PFSK-1 (cell line): ENCODE data around the gene RBM17.

Source experiments
- FOXP2 ChIP-seq: optimal IDR thresholded peaks from 2 replicates; pipeline ENCODE3; 2011; ENCODE audit warnings: borderline replicate concordance, control low read depth, inconsistent platforms; ENCODE audit not compliant: insufficient read depth; ENCODE audit errors: extremely low read length, extremely low read depth
- POLR2AphosphoS5 ChIP-seq: IDR thresholded peaks from 2 replicates; pipeline ENCODE4 v1.6.1; 2012; ENCODE audit warnings: low read depth, mild to moderate bottlenecking, control low read depth, low read length, moderate library complexity
- SIN3A ChIP-seq: IDR thresholded peaks from 2 replicates; pipeline ENCODE4 v1.6.1; 2012; ENCODE audit warnings: mild to moderate bottlenecking, low read length, moderate library complexity, borderline replicate concordance; ENCODE audit not compliant: insufficient read depth
- TAF1 ChIP-seq: IDR thresholded peaks from 2 replicates; pipeline ENCODE4 v1.6.1; 2012; ENCODE audit warnings: low read length, control low read depth, borderline replicate concordance; ENCODE audit not compliant: insufficient read depth
- TF ChIP-seq, protein P1 (sequence below), 2 experiments: IDR thresholded peaks; 2 replicates each; pipeline versions ENCODE4 v1.6.1 to v1.8.0; 2011 to 2012; ENCODE audit warnings: low read depth in 2 of 2, low read length in 2 of 2, control low read depth in 1 of 2, inconsistent platforms in 1 of 2, mild to moderate bottlenecking in 1 of 2, moderate library complexity in 1 of 2; ENCODE audit not compliant: insufficient read depth in 1 of 2

DNA sequence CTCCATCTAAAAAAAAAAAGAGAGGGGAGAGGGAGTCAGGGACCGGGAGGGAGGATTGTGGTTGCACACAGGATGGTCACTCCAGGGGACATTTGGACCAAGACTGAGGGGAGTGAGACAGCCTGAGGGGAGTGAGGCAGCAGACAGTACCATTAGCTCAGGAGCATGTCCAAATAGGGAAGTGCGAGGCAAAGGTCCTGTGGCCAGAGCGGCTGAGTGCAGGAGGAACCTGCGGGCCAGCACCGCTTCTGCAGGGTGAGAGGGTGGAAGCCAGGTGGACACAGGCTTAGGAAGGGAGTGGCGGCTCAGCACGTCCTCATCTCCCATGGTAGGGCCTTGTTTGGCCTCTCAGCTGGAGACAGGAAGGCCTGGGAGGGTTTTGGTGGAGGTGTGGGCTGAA is 65.0 kb downstream of the RBM17 start:
- TF ChIP-seq, protein P1, sequence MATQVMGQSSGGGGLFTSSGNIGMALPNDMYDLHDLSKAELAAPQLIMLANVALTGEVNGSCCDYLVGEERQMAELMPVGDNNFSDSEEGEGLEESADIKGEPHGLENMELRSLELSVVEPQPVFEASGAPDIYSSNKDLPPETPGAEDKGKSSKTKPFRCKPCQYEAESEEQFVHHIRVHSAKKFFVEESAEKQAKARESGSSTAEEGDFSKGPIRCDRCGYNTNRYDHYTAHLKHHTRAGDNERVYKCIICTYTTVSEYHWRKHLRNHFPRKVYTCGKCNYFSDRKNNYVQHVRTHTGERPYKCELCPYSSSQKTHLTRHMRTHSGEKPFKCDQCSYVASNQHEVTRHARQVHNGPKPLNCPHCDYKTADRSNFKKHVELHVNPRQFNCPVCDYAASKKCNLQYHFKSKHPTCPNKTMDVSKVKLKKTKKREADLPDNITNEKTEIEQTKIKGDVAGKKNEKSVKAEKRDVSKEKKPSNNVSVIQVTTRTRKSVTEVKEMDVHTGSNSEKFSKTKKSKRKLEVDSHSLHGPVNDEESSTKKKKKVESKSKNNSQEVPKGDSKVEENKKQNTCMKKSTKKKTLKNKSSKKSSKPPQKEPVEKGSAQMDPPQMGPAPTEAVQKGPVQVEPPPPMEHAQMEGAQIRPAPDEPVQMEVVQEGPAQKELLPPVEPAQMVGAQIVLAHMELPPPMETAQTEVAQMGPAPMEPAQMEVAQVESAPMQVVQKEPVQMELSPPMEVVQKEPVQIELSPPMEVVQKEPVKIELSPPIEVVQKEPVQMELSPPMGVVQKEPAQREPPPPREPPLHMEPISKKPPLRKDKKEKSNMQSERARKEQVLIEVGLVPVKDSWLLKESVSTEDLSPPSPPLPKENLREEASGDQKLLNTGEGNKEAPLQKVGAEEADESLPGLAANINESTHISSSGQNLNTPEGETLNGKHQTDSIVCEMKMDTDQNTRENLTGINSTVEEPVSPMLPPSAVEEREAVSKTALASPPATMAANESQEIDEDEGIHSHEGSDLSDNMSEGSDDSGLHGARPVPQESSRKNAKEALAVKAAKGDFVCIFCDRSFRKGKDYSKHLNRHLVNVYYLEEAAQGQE (IDR thresholded peaks at IDR 0.05; ENCODE audit: insufficient read depth in 1 of 2, low read depth in 2 of 2, low read length in 2 of 2): no peak
- no peak for TF ChIP-seq POLR2AphosphoS5
- no peak for TF ChIP-seq SIN3A
- TF ChIP-seq TAF1: no peak
- TF ChIP-seq FOXP2: no peak
